PC-3 (cell line): ENCODE results near the gene ZNF366. TPM values are rescaled to one million over a fixed set of nuclear protein-coding genes. Genes with fewer than 3 reads are reported as not detected.
A peak's percentile ranks its signal among the peaks of the same experiment; 100 is the strongest.

ENCODE experiments used
- ATAC-seq: fragments of 200-7000 bp; cut with Tn5 transposase; 2 replicates; pipeline ENCODE4 v1.9.1; 2020; ENCODE audit warnings: mild to moderate bottlenecking, moderate library complexity
- BruUV-seq: library from RNA; stranded (reverse); fragments of 400-500 nt; replicated peaks from 2 replicates; lab custom pipeline; 2021; lab: Mats Ljungman, UMichigan
- CTCF ChIA-PET: fragments of 300-600 bp; sonication (Branson Sonifier 250); formaldehyde crosslinking; loops from one replicate; lab custom pipeline; 2022; ENCODE audit warnings: antibody characterized with exemption; lab: Charles Lee
- POLR2A ChIA-PET: fragments of 300-600 bp; sonication (Branson Sonifier 250); formaldehyde crosslinking; loops from one replicate; lab custom pipeline; 2022; ENCODE audit warnings: antibody characterized with exemption; ENCODE audit not compliant: unreplicated experiment; lab: Charles Lee
- DNase-seq: peaks from one replicate; pipeline ENCODE4 v3.0.0-alpha.2; 2015
- H2AFZ ChIP-seq: fragments of 300-600 bp; sonication (generic); 2 replicates; pipeline ENCODE4 v1.6.0; 2016; ENCODE audit warnings: antibody characterized with exemption, low read length
- H3F3A ChIP-seq: fragments of 300-600 bp; sonication (generic); one replicate; pipeline ENCODE4 v1.6.0; 2017; ENCODE audit warnings: antibody characterized with exemption, low read length, control low read depth, mild to moderate bottlenecking; ENCODE audit not compliant: unreplicated experiment
- H3K27ac ChIP-seq: fragments of 300-600 bp; sonication (generic); 2 replicates; pipeline ENCODE4 v1.5.1; 2016; ENCODE audit warnings: mild to moderate bottlenecking, low read length
- H3K27me3 ChIP-seq: fragments of 300-600 bp; sonication (generic); 2 replicates; pipeline ENCODE4 v1.6.1; 2016; ENCODE audit warnings: low read length, mixed read lengths
- H3K36me3 ChIP-seq: fragments of 300-600 bp; sonication (generic); 2 replicates; pipeline ENCODE4 v1.6.1; 2016; ENCODE audit warnings: low read depth, mixed run types, low read length, mixed read lengths
- H3K4me1 ChIP-seq: fragments of 300-600 bp; sonication (generic); 2 replicates; pipeline ENCODE4 v1.5.1; 2016; ENCODE audit warnings: low read length; ENCODE audit not compliant: insufficient read depth
- H3K4me2 ChIP-seq: fragments of 300-600 bp; sonication (generic); 2 replicates; pipeline ENCODE4 v1.6.0; 2016; ENCODE audit warnings: low read length
- H3K4me3 ChIP-seq: fragments of 300-600 bp; sonication (generic); 2 replicates; pipeline ENCODE4 v1.5.1; 2016; ENCODE audit warnings: mild to moderate bottlenecking, low read length, mixed read lengths
- H3K79me2 ChIP-seq: fragments of 300-600 bp; sonication (generic); 2 replicates; pipeline ENCODE4 v1.6.1; 2017; ENCODE audit warnings: low read length, mixed read lengths
- H3K9ac ChIP-seq: fragments of 300-600 bp; sonication (generic); 2 replicates; pipeline ENCODE4 v1.6.0; 2016; ENCODE audit warnings: mild to moderate bottlenecking, low read length
- H3K9me2 ChIP-seq: fragments of 300-600 bp; sonication (generic); replicated peaks from 2 replicates; pipeline ENCODE4 v1.6.1; 2016; ENCODE audit warnings: mixed run types, low read length, mixed read lengths
- H3K9me3 ChIP-seq: fragments of 300-600 bp; sonication (generic); 2 replicates; pipeline ENCODE4 v1.6.1; 2016; ENCODE audit warnings: low read length, mixed read lengths
- H4K20me1 ChIP-seq: fragments of 300-600 bp; sonication (generic); 2 replicates; pipeline ENCODE4 v1.6.1; 2016; ENCODE audit warnings: low read length, mixed read lengths
- CTCF ChIP-seq: fragments of 300-600 bp; sonication (generic); conservative IDR thresholded peaks from 2 replicates; pipeline ENCODE4 v1.5.1; 2017; ENCODE audit warnings: antibody characterized with exemption, low read depth, mild to moderate bottlenecking, low read length
- EZH2 ChIP-seq: fragments of 300-600 bp; sonication (generic); IDR thresholded peaks from one replicate; pipeline ENCODE4 v1.6.1; 2017; ENCODE audit warnings: antibody characterized with exemption, mild to moderate bottlenecking, low read length; ENCODE audit not compliant: unreplicated experiment
- EZH2phosphoT487 ChIP-seq: fragments of 300-600 bp; sonication (generic); IDR thresholded peaks from 2 replicates; pipeline ENCODE4 v1.6.1; 2018; ENCODE audit warnings: mild to moderate bottlenecking, antibody characterized with exemption, low read length, borderline replicate concordance
- intact Hi-C: fragments of 100-400 bp; cut with micrococcal nuclease; formaldehyde crosslinking; loops from 2 replicates; pipeline ENCODE4 v1.9.0; 2023
- total RNA-seq: library from RNA; depleted of rRNA; stranded (reverse); fragments of >200 nt; gene quantifications from 2 replicates; pipeline ENCODE4 v1.2.3, GENCODE V29; 2014

Gene ZNF366
- total RNA-seq, 1 experiment from 2014 or later, result not detected

- CTCF ChIA-PET, result no interaction called here
- ATAC-seq, result no peak
- POLR2A ChIA-PET, result no interaction called here
Observed at GRCh38 chr5:72397836-72398235, 109.4 kb downstream of the ZNF366 start.

GRCh38 chr5:72394688-72395087, 112.5 kb downstream of the ZNF366 start:
- CTCF ChIA-PET, result no interaction called here
- Histone ChIP-seq H3K9me2 (no peaks in the 10 kb centered on the region), H3K36me3 (no peaks in the 10 kb centered on the region), H2AFZ (no peak overlapping the region), H3K27ac (no peak overlapping the region), H3K4me2 (no peak overlapping the region), H3K4me1 (peaks cover 32% of the 10 kb centered on the region), H3F3A (no peaks in the 10 kb centered on the region), H3K9me3 (no peaks in the 10 kb centered on the region), H3K4me3 (no peak overlapping the region), H3K9ac (no peak overlapping the region), H3K79me2 (no peaks in the 10 kb centered on the region), H4K20me1 (no peaks in the 10 kb centered on the region), H3K27me3 (no peaks in the 10 kb centered on the region)
- intact Hi-C loops, result loop anchor here (5.0 to 10.0 kb wide), 2 partner anchors 58 to 130 kb away; no protein-coding TSS in a partner anchor
- POLR2A ChIA-PET, result no interaction called here
- BruUV-seq, result no TSS peak
- peak; percentile 30 for DNase-seq
- no peak for ATAC-seq
- TF ChIP-seq EZH2, result no peak
- no peak for TF ChIP-seq EZH2phosphoT487
- TF ChIP-seq CTCF, result peak; percentile 52; the same call in 1 of the 2 replicates

More at GRCh38 chr5:72397836-72398235, 109.4 kb downstream of the ZNF366 start:
- no peaks in the 10 kb centered on the region for H4K20me1 ChIP-seq
- H3K27me3 ChIP-seq, result no peaks in the 10 kb centered on the region
- DNase-seq, result no peak
- no peaks in the 10 kb centered on the region for H3K79me2 ChIP-seq
- no peaks in the 10 kb centered on the region for H3K9me2 ChIP-seq
- TF ChIP-seq EZH2phosphoT487 (no peak), EZH2 (no peak), CTCF (no peak)
- no peaks in the 10 kb centered on the region for H3F3A ChIP-seq
- intact Hi-C loops, result loop anchor here (10.0 kb wide), 1 partner anchor 127 kb away; no protein-coding TSS in a partner anchor
- no TSS peak for BruUV-seq
- no peak overlapping the region for H3K9ac ChIP-seq
- H3K9me3 ChIP-seq, result 0 out of 2 replicates have a peak, but pooled peaks cover 3% of the 10 kb centered on the region
- no peak overlapping the region for H2AFZ ChIP-seq
- no peak overlapping the region for H3K4me2 ChIP-seq
- no peak overlapping the region for H3K4me3 ChIP-seq
- H3K36me3 ChIP-seq, result peaks cover 6% of the 10 kb centered on the region; the same call in 1 of the 2 replicates
- H3K27ac ChIP-seq, result no peak overlapping the region
- H3K4me1 ChIP-seq, result peaks cover 8% of the 10 kb centered on the region

GRCh38 chr5:72393052-72393451, 114.2 kb downstream of the ZNF366 start:
- ATAC-seq (no peak), DNase-seq (no peak)
- intact Hi-C loops, result loop anchor here (2.0 to 10.0 kb wide), 3 partner anchors 26 to 132 kb away; no protein-coding TSS in a partner anchor
- ChIA-PET CTCF (no interaction called here), POLR2A (no interaction called here)
- H3K9me3 ChIP-seq, result no peaks in the 10 kb centered on the region
- no peaks in the 10 kb centered on the region for H4K20me1 ChIP-seq
- no peaks in the 10 kb centered on the region for H3K9me2 ChIP-seq
- H3K36me3 ChIP-seq, result no peaks in the 10 kb centered on the region
- H3K27me3 ChIP-seq, result no peaks in the 10 kb centered on the region
- H3K79me2 ChIP-seq, result no peaks in the 10 kb centered on the region
- H3K4me3 ChIP-seq, result no peak overlapping the region
- H2AFZ ChIP-seq, result no peak overlapping the region
- no peak for TF ChIP-seq EZH2phosphoT487
- TF ChIP-seq EZH2, result no peak
- no peak for TF ChIP-seq CTCF
- H3K4me2 ChIP-seq, result no peak overlapping the region
- H3F3A ChIP-seq, result no peaks in the 10 kb centered on the region
- BruUV-seq, result no TSS peak
- peaks cover 42% of the 10 kb centered on the region for H3K4me1 ChIP-seq
- H3K27ac ChIP-seq, result no peak overlapping the region; the same call in 1 of the 2 replicates
- no peak overlapping the region for H3K9ac ChIP-seq
